Raji (cell line): ENCODE data around the gene HSPE1.

ENCODE experiments used
- POLR2A ChIP-seq: IDR thresholded peaks from 2 replicates; pipeline ENCODE4 v1.6.1; 2011; ENCODE audit warnings: low read depth, low read length, control low read depth; ENCODE audit not compliant: insufficient read depth

Gene HSPE1

DNA sequence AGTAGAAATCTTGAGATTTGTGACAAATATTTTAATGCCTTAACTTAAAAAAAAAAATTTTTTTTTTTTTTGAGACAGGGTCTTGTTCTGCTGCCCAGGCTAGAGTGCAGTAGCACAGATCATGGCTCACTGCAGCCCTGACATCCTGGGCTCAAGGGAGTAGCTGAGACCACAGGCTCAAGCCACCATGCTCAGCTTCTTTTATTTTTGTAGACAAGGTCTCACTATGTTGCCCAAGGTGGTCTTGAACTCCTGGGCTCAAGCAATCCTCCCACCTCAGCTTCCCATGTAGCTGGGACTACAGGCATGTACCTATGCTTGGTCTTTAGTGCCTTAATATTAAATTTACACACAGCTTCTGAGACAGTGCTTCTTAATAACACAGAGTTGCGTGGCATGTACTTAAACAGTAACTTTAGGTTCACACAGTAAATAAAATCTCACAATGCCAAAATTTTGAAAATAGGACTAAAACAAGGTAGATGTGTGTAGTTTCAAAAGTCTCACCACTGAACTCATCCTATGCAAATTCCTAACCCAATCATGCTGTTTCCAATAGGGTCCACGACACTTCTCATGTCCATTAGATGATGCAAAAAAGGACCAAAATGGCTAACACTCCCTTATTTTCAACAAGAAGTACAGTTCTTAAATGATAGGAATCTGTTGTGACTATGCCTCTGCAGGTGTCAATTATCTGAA is 4.6 kb upstream of the HSPE1 start:
- no peak for TF ChIP-seq POLR2A

- TF ChIP-seq POLR2A: no peak
Measured at GRCh38 chr2:197496695-197497094, 3.5 kb upstream of the HSPE1 start.

- no peak for TF ChIP-seq POLR2A
Measured at GRCh38 chr2:197497326-197497725, 2.9 kb upstream of the HSPE1 start.

DNA sequence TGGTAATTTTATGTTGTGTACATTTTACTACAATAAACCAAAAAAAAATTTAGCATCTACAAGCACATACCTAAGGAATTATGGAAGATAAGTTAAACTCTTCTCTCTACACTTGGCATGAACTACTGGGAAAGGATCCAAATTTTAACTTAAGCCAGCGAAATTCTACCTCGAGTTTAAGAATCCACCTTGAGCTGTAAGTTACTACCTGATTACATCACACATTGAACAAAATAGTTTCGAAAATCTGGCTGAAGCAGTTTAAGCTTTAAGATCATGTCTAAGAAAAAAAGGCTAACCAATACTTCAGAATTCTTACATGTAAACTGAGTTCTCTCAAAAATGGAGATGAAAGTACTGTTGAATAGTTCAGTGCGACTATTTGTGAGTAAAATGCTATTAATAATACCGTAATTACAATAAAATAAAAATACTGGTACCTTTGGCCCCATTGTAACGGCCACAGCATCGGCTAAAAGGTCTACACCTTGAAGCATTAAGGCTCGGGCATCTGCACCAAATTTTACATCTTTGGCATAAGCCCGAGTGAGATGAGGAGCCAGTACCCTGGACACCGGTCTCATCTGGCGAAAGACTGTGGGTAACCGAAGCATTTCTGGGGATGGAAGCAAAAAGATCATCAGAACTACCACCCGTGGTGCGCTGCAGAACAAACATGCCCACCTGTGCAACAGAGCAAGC is 1.8 kb upstream of the HSPE1 start:
- no peak; the same call in 1 of the 2 replicates for TF ChIP-seq POLR2A

- peak; percentile 48; the same call in 1 of the 2 replicates for TF ChIP-seq POLR2A
Measured at GRCh38 chr2:197498937-197499593, 1.1 kb upstream of the HSPE1 start.

- no peak for TF ChIP-seq POLR2A
Measured at GRCh38 chr2:197500503-197501131, 438 bp downstream of the HSPE1 start.

- no peak for TF ChIP-seq POLR2A
Measured at GRCh38 chr2:197502201-197502600, 2.0 kb downstream of the HSPE1 start.

- TF ChIP-seq POLR2A: no peak
Measured at GRCh38 chr2:197502685-197503084, 2.5 kb downstream of the HSPE1 start.

- TF ChIP-seq POLR2A: no peak
Measured at GRCh38 chr2:197504000-197504399, 3.8 kb downstream of the HSPE1 start.

DNA sequence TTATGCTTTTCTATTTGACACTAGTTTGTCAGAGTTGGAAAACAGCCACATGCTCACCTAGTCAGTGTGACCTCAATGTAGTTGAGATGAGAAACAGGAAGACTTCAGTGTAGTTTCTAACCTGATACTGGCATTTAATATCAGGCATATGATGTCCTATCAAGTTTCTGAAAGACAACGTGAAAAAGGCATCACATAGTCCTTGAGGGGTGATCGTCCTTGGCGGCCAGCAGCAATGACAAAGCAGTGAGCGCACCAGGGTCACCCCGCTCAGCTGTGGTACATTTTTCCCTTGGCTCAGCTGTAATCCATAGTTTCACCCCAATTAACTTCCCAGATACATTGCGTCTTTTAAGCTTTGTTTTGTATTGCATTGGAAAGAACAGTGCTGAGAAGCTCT is 4.3 kb downstream of the HSPE1 start:
- no peak for TF ChIP-seq POLR2A

DNA sequence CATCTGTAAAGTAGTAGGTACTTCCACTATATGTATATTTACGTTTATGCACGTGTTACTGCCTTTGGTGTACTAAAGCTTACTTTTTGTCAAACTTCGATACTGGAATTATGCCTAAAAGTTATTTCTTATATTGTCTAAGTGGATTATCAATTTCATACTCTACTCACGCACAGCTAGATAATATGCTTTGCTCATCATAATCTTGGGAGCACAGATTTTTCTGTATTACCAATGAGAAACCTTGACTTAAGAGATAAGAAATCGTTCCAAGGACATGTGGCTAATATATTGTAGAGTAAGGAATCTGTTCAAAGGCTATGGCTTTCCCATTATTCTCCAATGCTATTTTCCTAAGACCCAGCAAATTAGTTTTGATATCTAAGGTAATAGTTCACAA is 6.5 kb downstream of the HSPE1 start:
- TF ChIP-seq POLR2A: no peak

GRCh38 chr2:197513915-197514314 is 13.7 kb downstream of the HSPE1 start:
- no peak for TF ChIP-seq POLR2A

GRCh38 chr2:197514754-197515153 is 14.6 kb downstream of the HSPE1 start:
- TF ChIP-seq POLR2A: no peak

DNA sequence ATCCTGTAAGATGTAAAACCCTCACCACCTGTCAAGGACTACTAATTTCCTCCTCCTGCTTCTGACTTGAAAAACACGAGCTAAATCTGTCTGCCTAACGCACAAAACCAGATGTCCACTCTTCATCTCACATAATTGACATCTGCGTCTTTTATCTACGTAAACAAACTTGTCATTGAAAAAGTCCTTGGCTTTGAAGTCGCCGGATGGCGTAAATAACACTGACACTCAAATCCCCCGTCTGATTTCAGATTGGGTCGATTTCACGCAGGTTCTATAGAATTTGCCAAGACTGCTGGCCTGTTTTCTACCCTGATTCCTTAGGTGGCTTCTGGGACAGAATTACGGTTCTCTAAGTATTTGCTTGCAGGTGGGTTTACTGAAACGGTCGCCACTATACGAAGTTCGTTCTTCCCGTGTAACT is 15.1 kb downstream of the HSPE1 start:
- TF ChIP-seq POLR2A: no peak

DNA sequence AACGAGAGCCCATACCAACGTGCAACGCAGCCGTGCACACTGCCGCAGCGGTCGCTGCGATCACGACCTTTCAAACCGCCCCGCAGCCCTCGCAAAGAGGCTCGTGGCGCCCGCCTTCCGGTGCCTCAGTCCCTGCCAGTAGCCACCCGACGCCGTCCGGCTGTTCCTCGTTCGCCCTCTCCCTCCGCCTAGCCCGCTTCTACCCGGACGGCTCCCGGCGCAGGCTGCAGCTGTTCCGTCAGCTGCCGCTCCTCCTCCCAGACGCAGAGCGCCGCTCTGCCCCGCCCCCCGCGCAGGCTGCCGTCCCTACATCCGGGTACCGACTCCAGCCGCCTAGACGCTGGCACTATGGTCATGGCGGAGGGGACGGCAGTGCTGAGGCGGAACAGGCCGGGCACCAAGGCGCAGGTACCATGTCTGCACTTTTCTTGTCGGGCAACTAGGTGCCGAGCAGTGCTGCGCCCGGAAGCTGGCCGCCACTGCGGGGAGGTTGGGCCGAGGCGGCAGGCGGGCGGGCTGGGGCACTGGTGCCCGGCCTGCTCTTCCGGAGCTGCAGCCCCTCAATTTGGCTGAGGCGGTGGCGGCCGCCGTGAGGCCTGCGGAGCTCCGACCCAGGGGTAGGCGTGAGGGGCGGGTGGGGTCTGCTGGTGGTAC is 15.7 kb downstream of the HSPE1 start, which contains the start of gene MOB4:
Gene MOB4 (plus strand): TSS at position 328 of the 654 bp plus-strand sequence. CDS start 21 bp downstream, at position 349.
- TF ChIP-seq POLR2A: peak; percentile 93
